Skeletal muscle satellite cell (primary cell): ENCODE results near the gene MEIS2.

Experiments
- H3K27me3 ChIP-seq: 2 replicates; pipeline ENCODE4 v1.7.0; 2013; ENCODE audit warnings: low read length; ENCODE audit not compliant: control insufficient read depth, insufficient read depth
- H3K36me3 ChIP-seq: 2 replicates; pipeline ENCODE4 v1.7.0; 2013; ENCODE audit warnings: mild to moderate bottlenecking, control low read depth, low read length; ENCODE audit not compliant: insufficient read depth
- H3K4me1 ChIP-seq: 2 replicates; pipeline ENCODE4 v1.7.0; 2013; ENCODE audit warnings: low read length; ENCODE audit not compliant: control insufficient read depth, insufficient read depth
- H3K4me2 ChIP-seq: 2 replicates; pipeline ENCODE4 v1.7.0; 2013; ENCODE audit warnings: mild to moderate bottlenecking, low read length
- H3K4me3 ChIP-seq: 2 replicates; pipeline ENCODE4 v1.7.0; 2013; ENCODE audit warnings: low read length
- H3K9ac ChIP-seq: 2 replicates; pipeline ENCODE4 v1.7.0; 2013; ENCODE audit warnings: mild to moderate bottlenecking, low read depth, low read length, moderate library complexity
- H3K9me3 ChIP-seq: replicated peaks from 2 replicates; pipeline ENCODE4 v1.7.0; 2013; ENCODE audit warnings: mild to moderate bottlenecking, control low read depth, low read length

Gene MEIS2

GRCh38 chr15:36944442-36944841, 155.9 kb downstream of the MEIS2 start:
- Histone ChIP-seq H3K4me1 (no peaks in the 10 kb centered on the region), H3K9ac (no peak overlapping the region), H3K4me3 (no peak overlapping the region), H3K9me3 (no peaks in the 10 kb centered on the region), H3K4me2 (no peak overlapping the region), H3K27me3 (no peaks in the 10 kb centered on the region), H3K36me3 (no peaks in the 10 kb centered on the region)

GRCh38 chr15:36943508-36944361, 156.6 kb downstream of the MEIS2 start:
- Histone ChIP-seq H3K4me3 (no peak overlapping the region), H3K9ac (no peak overlapping the region), H3K36me3 (no peaks in the 10 kb centered on the region)

GRCh38 chr15:36942248-36942827, 158.0 kb downstream of the MEIS2 start:
- no peak overlapping the region for H3K4me3 ChIP-seq

More at GRCh38 chr15:36943508-36944361, 156.6 kb downstream of the MEIS2 start:
- Histone ChIP-seq H3K27me3 (no peaks in the 10 kb centered on the region), H3K9me3 (no peaks in the 10 kb centered on the region), H3K4me1 (no peaks in the 10 kb centered on the region), H3K4me2 (no peak overlapping the region)

GRCh38 chr15:36941798-36942197, 158.6 kb downstream of the MEIS2 start:
- Histone ChIP-seq H3K9ac (no peak overlapping the region), H3K9me3 (no peaks in the 10 kb centered on the region), H3K4me2 (no peak overlapping the region), H3K27me3 (no peaks in the 10 kb centered on the region), H3K4me3 (no peak overlapping the region), H3K4me1 (no peaks in the 10 kb centered on the region), H3K36me3 (no peaks in the 10 kb centered on the region)

More at GRCh38 chr15:36942248-36942827, 158.0 kb downstream of the MEIS2 start:
- no peaks in the 10 kb centered on the region for H3K4me1 ChIP-seq
- no peaks in the 10 kb centered on the region for H3K27me3 ChIP-seq
- no peak overlapping the region for H3K4me2 ChIP-seq
- no peaks in the 10 kb centered on the region for H3K9me3 ChIP-seq
- H3K36me3 ChIP-seq = no peaks in the 10 kb centered on the region
- no peak overlapping the region for H3K9ac ChIP-seq

- no peaks in the 10 kb centered on the region for H3K4me1 ChIP-seq
- no peak overlapping the region for H3K4me2 ChIP-seq
- no peak overlapping the region for H3K9ac ChIP-seq
- H3K27me3 ChIP-seq = no peaks in the 10 kb centered on the region
- no peaks in the 10 kb centered on the region for H3K9me3 ChIP-seq
- no peaks in the 10 kb centered on the region for H3K36me3 ChIP-seq
- no peak overlapping the region for H3K4me3 ChIP-seq
Measured at GRCh38 chr15:36940636-36941260, 159.6 kb downstream of the MEIS2 start.

GRCh38 chr15:36940219-36940618, 160.1 kb downstream of the MEIS2 start:
- H3K36me3 ChIP-seq = no peaks in the 10 kb centered on the region
- H3K4me3 ChIP-seq = no peak overlapping the region
- H3K4me2 ChIP-seq = no peak overlapping the region
- no peaks in the 10 kb centered on the region for H3K9me3 ChIP-seq
- no peak overlapping the region for H3K9ac ChIP-seq
- H3K4me1 ChIP-seq = no peaks in the 10 kb centered on the region
- H3K27me3 ChIP-seq = no peaks in the 10 kb centered on the region

- Histone ChIP-seq H3K9ac (no peak overlapping the region), H3K4me2 (no peak overlapping the region), H3K4me3 (no peak overlapping the region), H3K36me3 (no peaks in the 10 kb centered on the region), H3K9me3 (no peaks in the 10 kb centered on the region), H3K27me3 (no peaks in the 10 kb centered on the region), H3K4me1 (no peaks in the 10 kb centered on the region)
Measured at GRCh38 chr15:36938764-36939163, 161.6 kb downstream of the MEIS2 start.

GRCh38 chr15:36938131-36938530, 162.2 kb downstream of the MEIS2 start:
- H3K4me1 ChIP-seq = no peaks in the 10 kb centered on the region
- H3K4me2 ChIP-seq = no peak overlapping the region
- no peak overlapping the region for H3K9ac ChIP-seq
- H3K9me3 ChIP-seq = no peaks in the 10 kb centered on the region
- no peaks in the 10 kb centered on the region for H3K27me3 ChIP-seq
- H3K4me3 ChIP-seq = no peak overlapping the region
- no peaks in the 10 kb centered on the region for H3K36me3 ChIP-seq

GRCh38 chr15:36936613-36937012, 163.7 kb downstream of the MEIS2 start:
- Histone ChIP-seq H3K4me2 (no peak overlapping the region), H3K4me1 (no peaks in the 10 kb centered on the region), H3K36me3 (no peaks in the 10 kb centered on the region), H3K9ac (no peak overlapping the region), H3K9me3 (no peaks in the 10 kb centered on the region), H3K27me3 (no peaks in the 10 kb centered on the region), H3K4me3 (no peak overlapping the region)

GRCh38 chr15:36933255-36933990, 166.9 kb downstream of the MEIS2 start:
- Histone ChIP-seq H3K9me3 (no peaks in the 10 kb centered on the region), H3K36me3 (no peaks in the 10 kb centered on the region), H3K4me2 (no peak overlapping the region), H3K27me3 (no peaks in the 10 kb centered on the region), H3K4me1 (no peaks in the 10 kb centered on the region), H3K9ac (no peak overlapping the region), H3K4me3 (no peak overlapping the region)

GRCh38 chr15:36932070-36932469, 168.3 kb downstream of the MEIS2 start:
- Histone ChIP-seq H3K4me3 (no peak overlapping the region), H3K4me1 (no peaks in the 10 kb centered on the region), H3K4me2 (no peak overlapping the region), H3K9me3 (no peaks in the 10 kb centered on the region), H3K9ac (no peak overlapping the region), H3K36me3 (no peaks in the 10 kb centered on the region), H3K27me3 (no peaks in the 10 kb centered on the region)
